NCI-H2227 (cell line): ENCODE data around the gene VPS13C.
A peak's percentile ranks its signal among the peaks of the same experiment; 100 is the strongest.
"Not testable (repeated sequence)": the region's sequence is repeated elsewhere in the genome, so short reads cannot be mapped to it uniquely, and the experiment has no call there.

Source experiments
- DNase-seq: peaks from one replicate; lab custom pipeline; 2025; ENCODE audit not compliant: unreplicated experiment; lab: John Stamatoyannopoulos, UW

The VPS13C gene

DNA sequence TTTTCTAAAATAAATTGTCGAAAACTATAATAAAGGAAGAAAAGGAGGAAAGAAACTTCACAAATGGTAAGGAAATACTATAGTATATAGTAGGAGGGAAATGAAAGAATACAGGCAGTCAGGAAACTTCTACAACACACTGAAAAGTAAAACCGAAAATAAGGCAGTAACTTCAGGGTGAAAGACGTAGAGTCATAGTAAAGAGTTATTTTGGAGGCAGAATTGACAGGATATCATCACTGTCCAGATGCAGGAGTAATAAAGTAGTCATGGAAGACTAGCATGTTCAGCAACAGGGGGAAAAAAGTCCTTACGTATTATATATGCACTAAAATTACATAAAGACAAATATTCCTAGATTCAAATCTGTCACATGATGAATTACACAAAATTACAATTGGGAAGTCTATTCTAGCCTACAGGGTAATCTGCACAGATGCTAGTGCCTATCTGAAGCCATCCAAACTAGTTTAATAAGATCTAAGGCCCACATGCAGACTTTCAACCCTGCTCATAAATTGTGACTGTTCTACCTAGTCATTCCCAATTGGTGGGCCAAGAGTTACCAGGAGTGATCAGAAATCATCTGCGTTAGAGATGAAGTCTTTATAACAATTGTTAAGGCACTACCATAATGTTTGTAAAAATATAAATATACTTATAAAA is 14.0 kb downstream of the VPS13C start:
- no peak for DNase-seq

DNA sequence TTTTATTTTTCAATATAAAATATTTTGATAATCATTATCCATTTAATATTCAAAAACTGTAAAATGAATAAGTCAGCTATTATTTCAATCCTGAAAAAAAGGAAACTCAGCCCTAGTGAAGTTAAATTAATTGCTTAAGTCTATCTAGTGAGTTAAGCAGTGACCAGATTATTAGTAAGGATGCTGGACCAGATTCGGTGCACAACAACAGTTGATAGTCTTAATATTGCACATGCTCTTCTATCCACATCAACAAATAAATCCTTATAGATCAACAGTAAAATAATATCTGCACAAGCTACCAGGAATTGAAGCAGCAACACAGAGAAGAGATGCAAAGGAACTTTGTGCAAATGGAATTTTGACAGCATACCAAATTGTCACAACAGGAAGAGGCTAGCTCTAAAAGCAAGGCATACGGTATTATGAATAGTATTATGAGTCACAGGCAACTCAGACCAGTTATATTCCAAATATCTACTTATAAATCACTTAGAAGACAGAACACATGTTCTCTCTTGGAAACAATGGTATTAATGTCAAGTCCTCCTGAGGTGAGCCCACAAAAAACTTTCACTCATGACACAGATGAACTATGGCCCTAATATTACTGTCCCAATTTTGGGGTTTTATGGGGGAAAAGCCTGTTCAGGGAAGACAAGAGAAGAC is 24.9 kb downstream of the VPS13C start:
- no peak for DNase-seq

DNA sequence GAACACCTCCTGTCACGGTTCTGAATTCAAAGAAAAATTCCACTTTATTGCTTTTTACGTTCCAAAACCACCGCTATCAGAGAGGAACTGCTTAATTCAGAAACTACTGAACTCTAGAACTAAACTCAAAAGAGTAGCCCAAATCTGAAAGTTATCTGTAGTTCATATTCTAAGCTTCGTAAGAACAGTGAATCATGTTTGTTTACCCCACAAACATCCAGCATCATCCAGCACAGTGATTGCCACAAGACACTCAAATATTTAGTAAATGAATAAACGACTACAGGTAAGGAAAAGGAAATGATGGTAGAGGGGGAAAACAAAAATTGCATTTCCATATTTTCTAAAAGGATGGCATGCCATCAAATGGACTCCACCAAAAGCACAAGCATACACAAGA is 32.3 kb downstream of the VPS13C start:
- no peak for DNase-seq

DNA sequence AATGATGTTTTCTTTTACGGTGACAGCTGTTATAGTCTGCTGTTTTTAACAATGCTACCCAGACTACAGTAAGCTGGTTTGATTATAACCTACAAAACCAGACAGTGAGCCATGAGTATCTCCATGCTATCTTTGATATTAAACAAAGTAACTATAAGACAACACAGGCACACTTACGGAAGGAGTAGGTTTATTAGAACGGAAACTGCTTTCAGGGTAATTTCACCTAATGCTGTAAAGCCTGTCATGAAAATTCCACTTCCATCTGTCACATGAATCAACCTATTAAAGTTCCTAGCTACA is 33.0 kb downstream of the VPS13C start:
- no peak for DNase-seq

DNA sequence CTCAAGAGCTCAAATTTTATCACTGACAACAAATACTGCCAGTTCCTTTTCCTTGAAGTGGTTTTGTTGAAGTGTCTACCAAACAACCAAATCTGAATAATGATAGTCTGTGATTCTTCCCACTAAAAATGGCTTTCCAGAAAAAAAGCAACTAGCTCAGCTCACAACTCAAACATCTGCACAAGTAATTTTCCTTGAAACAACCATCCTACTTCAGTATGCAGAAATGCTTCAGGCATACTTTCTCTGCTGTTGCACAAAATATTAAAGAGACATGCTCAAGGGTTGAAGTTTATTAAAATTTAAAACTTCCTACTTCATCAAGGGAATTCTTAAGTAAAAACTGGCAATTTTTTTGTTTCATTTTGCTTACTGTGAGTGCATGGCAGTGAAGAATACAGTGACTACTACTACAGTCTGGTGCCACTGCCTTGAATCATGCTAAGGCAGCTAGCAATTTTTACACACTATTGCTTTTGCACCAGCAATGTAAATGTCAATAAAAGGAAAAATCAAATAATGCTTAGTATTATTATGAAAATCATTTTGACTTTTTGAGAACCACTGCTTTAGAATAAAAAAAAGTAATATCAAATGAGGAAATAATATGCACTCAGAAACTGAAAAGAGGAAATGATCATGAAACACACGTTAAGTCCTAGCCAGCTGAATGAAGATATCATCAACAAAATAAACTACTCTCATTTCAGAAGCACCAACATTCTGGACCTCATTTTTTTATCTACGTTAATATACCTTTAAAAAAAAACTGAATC is 33.6 kb downstream of the VPS13C start:
- no peak for DNase-seq

DNA sequence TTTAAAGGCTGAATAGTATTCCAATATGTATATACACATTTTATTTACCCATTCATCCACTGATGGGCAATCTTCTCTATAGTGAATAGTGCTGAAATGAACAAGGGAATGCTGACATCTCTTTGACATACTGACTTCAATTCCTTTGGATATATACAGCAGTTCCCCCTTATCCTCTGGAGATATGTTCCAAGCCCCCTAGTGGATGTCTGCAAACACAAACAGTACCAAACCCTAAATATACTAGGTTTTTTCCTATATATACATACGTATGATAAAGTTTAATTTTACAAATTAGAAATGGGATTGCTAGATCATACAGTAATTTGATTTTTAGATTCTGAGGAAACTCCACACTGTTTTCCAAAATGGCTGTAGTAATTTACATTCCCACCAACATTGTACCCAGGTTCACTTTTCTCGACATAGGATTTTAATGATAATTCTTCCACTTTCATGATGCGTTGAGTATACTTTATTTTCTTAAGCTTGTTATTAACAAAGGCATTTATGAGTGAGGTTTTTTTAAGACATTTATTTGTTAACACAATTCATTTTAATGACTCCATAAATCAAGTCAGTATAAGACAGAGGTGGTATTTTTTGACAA is 38.2 kb downstream of the VPS13C start:
- no peak for DNase-seq

DNA sequence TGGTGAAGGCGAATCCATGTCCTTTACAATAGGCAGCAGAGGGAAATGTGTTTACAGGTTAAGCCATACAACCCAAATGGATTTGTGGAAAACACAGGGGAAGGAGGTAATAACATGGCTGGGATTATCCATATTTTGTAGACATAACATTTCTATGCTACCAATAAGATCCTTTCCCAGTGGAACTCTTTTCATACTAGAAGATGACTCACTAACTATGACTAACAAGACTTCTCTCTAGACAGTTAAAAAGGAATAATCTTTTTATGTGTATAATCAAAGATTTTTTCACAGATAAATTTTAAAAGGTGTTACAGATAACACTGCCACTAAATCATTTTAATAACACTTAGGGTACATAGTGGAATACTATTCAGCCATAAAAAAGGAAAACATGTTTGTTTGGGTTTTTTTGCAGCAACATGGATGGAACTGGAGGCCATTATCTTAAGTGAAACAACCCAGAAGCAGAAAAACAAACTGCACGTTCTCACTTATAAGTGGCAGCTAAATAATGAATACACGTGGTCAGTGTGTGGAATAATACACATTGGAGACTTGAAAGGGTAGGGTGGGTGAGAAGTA is 39.6 kb downstream of the VPS13C start:
- DNase-seq: no peak

DNA sequence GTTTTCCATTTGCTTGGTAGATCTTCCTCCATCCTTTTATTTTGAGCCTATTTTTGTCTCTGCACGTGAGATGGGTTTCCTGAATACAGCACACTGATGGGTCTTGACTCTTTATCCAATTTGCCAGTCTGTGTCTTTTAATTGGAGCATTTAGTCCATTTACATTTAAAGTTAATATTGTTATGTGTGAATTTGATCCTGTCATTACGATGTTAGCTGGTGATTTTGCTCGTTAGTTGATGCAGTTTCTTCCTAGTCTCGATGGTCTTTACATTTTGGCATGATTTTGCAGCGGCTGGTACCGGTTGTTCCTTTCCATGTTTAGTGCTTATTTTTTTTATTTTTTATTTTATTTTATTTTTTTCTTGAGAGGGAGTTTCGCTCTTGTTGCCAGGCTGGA is 54.9 kb downstream of the VPS13C start:
- not testable (repeated sequence) for DNase-seq

DNA sequence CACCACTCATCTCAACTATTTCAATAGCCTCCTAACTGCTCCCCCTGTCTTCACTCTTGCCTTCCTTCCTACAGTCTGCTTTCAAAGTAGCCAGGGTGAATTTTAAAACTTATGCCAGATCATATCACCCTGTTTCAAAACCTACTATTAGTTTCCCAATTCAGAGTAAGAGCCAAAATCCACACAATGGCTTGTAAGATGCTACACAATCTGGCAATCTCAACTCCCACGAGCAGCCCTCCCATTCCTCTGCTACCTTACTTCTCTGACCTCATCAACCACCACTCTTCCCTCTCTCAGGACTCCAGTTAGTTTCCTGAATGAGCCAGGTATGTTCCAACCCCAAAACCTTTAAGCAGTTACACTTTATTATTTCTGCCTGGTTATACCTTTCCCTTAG is 62.5 kb downstream of the VPS13C start:
- no peak for DNase-seq

DNA sequence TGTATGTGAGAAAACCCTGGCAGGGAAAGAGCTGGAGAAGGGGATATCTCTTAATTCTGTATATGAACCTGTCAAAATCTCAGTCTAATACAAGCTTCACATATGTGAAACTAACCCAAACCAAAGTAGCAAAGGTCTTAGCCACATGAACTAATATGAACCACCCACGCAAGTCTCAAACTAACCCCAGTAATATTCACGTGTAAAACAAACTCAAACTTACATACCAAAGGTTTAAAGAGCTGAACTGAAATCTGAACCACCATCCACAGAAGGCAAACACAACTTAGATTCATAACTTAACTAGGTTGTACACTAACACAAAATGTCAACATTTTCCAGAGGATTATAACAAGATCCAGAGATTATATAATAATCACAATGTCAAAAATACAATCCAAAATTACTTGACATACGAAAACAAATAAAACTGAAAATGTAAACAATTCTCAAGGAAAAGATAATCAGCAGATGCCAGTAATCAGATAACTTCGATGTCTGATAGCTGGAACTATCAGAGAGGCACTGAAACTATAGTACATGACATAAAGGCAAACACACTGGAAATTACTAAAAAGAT is 64.1 kb downstream of the VPS13C start:
- no peak for DNase-seq

DNA sequence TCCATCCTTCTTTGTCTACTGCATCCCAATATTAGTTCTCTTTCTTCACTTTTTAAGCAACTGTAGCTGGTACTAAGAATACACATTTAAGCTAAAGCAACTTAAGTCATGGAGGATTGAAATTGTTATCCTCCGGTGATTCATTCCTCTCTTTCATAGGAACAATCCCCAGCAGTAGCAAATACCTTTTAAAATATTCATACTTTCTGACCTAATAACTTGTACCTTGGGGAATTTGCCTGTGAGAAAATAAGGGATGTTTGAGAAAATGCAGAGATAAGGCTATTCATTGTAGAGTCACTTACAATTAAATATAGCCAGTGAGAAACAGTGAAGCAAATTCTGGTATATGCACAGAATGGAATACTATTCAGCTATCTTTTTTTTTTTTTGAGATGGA is 66.0 kb downstream of the VPS13C start:
- no peak for DNase-seq

DNA sequence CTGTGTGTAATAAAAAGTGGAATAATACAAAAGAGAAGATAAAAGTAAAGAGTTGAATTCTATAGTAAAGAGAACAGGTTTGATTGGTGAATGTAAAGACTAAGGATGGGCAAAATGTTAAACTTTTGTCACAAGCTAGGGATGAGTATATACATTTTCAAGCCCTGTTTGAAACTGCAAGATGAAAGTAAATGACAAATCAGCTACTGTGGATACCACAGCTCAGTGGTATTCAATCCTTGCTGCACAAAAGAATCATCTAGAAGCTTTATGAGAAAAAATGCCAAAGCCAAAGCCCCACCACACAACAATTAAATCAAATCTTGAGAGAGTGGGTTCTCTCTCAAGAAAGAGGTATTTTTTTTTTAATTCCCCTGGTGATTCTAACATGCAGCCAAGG is 67.7 kb downstream of the VPS13C start:
- DNase-seq: no peak

DNA sequence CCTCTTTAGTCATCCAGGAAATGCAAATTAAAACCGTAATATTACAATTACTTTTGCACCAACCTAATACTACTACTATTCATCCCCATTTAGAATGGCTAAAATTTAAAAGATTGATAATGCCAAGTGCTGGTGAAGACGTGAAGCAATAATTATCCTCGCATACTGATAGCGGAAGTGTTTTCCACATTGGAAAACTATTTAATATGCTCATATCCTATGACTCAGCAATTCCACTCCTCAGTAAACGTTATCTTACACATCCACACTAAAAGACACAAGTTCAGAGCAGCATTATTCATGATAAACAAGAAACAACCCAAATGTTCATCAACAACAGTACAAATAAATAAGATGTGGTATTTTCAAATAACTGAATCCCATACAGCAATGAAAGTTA is 70.6 kb downstream of the VPS13C start:
- no peak for DNase-seq

DNA sequence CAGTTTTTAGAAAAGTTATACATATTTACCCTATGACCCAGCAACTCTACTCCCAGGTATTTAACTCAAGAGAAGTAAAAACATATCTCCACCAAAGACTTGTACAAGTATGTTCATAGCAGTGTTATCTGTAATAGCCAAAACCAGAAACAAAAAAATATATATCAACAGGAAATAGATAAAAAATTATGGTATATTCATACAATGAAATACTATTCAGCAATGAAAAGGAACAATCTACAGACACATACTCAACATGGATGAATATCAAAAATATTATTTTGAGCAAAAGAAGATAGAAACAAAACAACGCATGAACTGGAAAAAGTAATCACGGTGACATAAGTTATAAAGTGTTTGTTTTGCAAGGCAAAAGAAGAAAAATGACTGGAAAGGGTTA is 72.4 kb downstream of the VPS13C start:
- DNase-seq: no peak

DNA sequence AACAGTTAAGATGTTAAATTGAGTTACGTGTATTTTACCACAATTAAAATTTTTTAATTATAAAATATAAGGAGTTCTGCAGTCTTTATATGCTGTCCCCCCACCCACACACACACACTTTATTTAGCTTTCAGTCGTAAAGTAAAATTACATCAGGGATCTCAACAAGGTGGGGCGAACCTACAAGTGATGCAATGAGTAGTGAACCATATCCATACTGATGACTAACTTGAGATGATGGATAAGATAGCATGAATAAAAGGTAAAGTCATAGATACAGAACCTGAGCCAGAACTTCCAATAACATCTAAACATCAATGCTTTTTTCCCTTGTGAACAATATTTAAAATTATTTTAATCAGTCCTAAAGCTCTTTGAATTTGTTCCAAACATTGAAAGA is 77.2 kb downstream of the VPS13C start:
- no peak for DNase-seq

DNA sequence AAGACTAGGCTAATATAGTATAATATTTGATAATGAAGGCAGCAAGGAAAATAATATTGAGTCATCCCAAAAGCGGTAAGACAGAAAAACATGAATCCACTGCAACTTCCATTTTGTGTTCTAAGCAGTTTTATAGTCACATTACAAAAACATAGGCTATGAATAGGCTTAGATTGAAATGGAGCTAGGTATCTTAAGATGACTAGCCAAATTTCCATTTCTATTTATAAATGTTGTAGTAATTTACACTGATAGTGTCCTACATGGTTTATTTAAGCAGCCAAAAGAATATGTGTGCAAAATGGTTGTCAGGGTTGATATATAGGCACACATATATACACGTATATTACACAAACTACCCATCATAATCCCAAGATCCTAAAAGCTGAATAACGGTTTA is 82.0 kb downstream of the VPS13C start:
- DNase-seq: no peak

DNA sequence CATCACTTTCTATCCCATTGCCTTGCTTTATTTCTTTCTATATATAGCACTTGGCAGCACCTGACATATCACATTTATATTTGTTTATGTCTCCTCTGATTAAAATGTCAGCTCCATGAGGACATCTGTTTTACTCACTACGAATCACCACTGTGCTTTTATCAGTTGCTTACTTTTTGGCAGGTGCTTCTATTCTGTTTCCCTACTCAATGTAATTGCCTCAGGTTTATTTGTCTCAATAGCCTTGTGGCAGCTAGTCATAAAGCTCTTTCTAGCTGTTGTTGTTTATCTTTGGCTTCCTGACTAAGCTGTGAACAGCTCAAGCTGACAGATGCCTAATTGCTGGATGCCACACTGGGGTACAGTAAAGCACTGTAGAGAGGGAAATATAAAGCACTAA is 85.5 kb downstream of the VPS13C start:
- DNase-seq: peak; percentile 19

DNA sequence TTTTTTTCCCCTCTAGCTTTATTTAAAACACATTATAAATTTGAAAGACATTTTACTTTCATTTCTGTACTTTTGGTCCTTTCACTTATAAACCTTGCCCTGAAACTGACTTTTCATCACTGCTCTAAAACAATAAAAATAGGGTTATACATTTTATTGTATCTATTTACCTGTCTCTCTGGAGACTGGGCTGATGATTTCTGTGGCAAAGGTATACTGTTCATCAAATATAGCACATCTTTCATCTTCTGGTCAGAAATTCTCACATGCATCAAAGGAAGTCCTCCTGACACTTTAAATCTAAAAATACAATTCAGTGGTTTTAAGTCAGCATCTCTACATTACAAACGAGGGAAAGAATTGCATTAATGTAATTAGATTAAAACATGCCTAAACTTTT is 86.1 kb downstream of the VPS13C start:
- no peak for DNase-seq

DNA sequence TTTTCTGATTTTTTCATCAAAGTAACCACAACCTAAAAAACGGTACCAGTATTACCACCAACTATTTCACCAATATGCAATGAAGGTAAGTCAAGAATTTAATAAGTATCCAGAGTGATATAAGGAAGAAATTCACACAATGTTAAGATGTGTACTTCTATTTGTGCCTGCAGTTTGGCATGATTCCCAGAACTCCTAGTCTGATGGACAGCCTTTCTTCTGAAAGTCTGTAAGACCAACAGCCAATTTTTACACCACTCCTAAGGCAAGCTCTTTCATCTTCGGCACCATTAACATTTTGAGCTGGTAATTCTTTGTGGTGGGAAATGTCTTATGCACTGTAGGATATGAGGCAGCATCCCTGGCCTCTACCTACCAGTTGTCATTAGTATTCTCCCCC is 108.3 kb downstream of the VPS13C start:
- DNase-seq: peak; percentile 2

DNA sequence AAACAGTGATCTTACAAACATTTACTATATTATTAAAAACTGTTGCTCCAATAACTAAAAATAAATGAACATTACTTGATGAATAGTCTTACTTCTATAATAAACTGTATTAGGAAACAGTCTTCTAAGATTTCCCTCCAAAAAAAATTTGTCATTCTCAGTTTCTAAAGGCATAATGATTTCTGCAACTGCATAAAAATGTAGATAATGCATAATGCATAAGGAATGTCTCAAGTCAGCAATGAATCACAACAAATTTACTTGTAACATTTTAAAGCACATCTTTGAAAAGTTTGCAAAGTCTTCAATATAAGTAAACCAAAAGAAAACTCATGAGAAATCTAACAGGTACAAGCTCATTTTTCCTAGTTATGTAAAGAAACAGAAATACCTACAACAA is 113.5 kb downstream of the VPS13C start:
- no peak for DNase-seq

DNA sequence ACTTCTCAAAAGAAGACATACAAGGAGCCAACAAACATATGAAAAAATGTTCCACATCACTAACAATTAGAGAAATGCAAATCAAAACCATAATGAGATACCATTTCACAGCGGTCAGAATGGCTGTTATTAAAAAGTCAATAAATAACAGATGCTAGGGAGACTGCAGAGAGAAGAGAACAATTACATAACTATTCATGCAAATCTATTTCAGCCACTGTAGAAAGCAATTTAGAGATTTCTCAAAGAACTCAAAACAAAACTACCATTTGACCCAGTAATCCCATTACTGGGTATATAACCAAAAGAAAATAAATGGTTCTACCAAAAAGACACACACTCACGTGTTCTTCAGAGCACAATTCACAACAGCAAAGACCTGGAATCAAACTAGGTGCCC is 116.3 kb downstream of the VPS13C start:
- DNase-seq: no peak
